HepG2 (cell line): ENCODE data around the gene SH3D21. TPM values are rescaled to one million over a fixed set of nuclear protein-coding genes. Genes with fewer than 3 reads are reported as not detected.

ENCODE experiments used
- CENPT ChIP-seq: sonication (generic); formaldehyde crosslinking; IDR thresholded peaks from 2 replicates; pipeline ENCODE4 v1.8.0; 2022; ENCODE audit warnings: low read depth, mild to moderate bottlenecking, moderate library complexity, missing genetic modification reagents
- MED1 ChIP-seq: sonication (generic); formaldehyde crosslinking; IDR thresholded peaks from 2 replicates; pipeline ENCODE4 v1.4.0; 2020; ENCODE audit warnings: missing genetic modification reagents
- SP4 ChIP-seq: sonication (generic); formaldehyde crosslinking; IDR thresholded peaks from 2 replicates; pipeline ENCODE4 v1.8.1; 2023; ENCODE audit warnings: mild to moderate bottlenecking, missing genetic modification reagents
- TEAD3 ChIP-seq: optimal IDR thresholded peaks from 2 replicates; pipeline ENCODE3; 2016; ENCODE audit warnings: borderline replicate concordance
- TRIM24 ChIP-seq: sonication (generic); formaldehyde crosslinking; IDR thresholded peaks from 2 replicates; pipeline ENCODE4 v1.8.0; 2022; ENCODE audit warnings: mild to moderate bottlenecking, missing genetic modification reagents
- ZFP41 ChIP-seq: sonication (generic); formaldehyde crosslinking; IDR thresholded peaks from 2 replicates; pipeline ENCODE4 v1.4.0; 2020; ENCODE audit warnings: mild to moderate bottlenecking, missing genetic modification reagents, borderline replicate concordance
- ZNF20 ChIP-seq: sonication (generic); formaldehyde crosslinking; IDR thresholded peaks from 2 replicates; pipeline ENCODE4 v1.4.0; 2020; ENCODE audit warnings: mild to moderate bottlenecking, moderate library complexity, missing genetic modification reagents
- ZNF788 ChIP-seq: sonication (generic); formaldehyde crosslinking; IDR thresholded peaks from 2 replicates; pipeline ENCODE4 v1.5.0; 2020; ENCODE audit warnings: mild to moderate bottlenecking, missing genetic modification reagents, borderline replicate concordance
- ZNF891 ChIP-seq: sonication (generic); formaldehyde crosslinking; IDR thresholded peaks from 2 replicates; pipeline ENCODE4 v1.5.0; 2020; ENCODE audit warnings: mild to moderate bottlenecking, missing genetic modification reagents
- polyA plus RNA-seq, 8 experiments: library from polyadenylated mRNA; depleted of rRNA in 3 of 8; stranded (reverse) in 7 of 8; unstranded in 1 of 8; fragments of >200 nt; fragmentation: Illumina TruSeq in 4 of 8; extraction: Trizol in 4 of 8; gene quantifications; 2 replicates each; pipeline versions ENCODE4 v1.2.1 to v1.2.3, GENCODE V29; 2011 to 2016; ENCODE audit warnings: low read depth in 4 of 8, missing spikeins in 1 of 8, mixed read lengths in 1 of 8; ENCODE audit not compliant: insufficient read depth in 1 of 8
- total RNA-seq, 5 experiments: library from RNA; depleted of rRNA; stranded (reverse); fragments of >200 nt; fragmentation: Illumina TruSeq; extraction: Trizol; gene quantifications; 2 replicates each; pipeline ENCODE4 v1.2.3, GENCODE V29; 2016; ENCODE audit warnings: low read depth in 1 of 5
- TF ChIP-seq, protein P1 (sequence below): sonication (generic); formaldehyde crosslinking; IDR thresholded peaks from 2 replicates; pipeline ENCODE4 v1.8.1; 2023; ENCODE audit warnings: missing genetic modification reagents, inconsistent platforms, borderline replicate concordance
- TF ChIP-seq, protein P2 (sequence below): sonication (generic); formaldehyde crosslinking; IDR thresholded peaks from 2 replicates; pipeline ENCODE4 v1.4.0; 2020; ENCODE audit warnings: missing genetic modification reagents
- TF ChIP-seq, protein P3 (sequence below): IDR thresholded peaks from 2 replicates; pipeline ENCODE4 v1.6.1; 2016; ENCODE audit warnings: control low read depth

The SH3D21 gene
- total and polyA plus RNA-seq, 2 of the 13 experiments (the other 11 are each of a cell fraction or from before 2014, with no cell fraction given), result 5.1 to 8.6 TPM

DNA sequence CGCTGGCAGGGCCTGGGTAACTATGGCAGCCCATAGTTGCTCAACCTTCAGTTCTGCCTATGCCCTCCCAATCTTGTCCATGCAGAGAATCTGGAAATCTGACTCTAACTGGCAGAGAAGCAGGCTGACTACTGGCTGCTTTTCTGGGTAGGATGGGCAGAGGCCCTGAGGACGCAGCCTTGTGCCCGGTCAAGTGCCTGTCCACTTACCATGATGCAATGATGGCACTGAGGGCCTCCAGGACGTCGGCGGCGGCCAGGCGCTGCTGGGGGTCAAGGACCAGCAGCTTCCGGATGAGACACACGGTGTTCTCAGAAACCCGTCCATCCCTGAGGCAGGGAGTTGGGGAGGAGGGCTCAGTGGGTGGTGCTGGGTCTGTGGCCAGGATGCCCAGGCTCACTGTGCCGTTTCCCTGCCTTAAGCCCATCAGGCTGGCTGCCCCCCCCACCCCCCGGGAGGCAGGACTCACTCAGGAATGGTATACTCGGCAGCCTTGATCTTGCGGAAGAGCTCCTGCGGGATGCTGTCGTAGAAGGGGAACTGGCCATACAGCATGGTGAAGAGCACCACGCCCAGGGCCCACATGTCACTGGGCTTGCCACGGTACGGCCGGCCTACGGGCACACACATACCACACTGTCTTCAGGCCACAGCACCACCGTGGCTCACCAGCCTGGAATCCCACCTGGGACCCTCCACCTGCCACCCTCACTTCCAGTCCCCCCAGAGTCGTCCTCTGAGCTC lies 37.7 kb downstream of the SH3D21 start (continued):
- TF ChIP-seq, protein P1, sequence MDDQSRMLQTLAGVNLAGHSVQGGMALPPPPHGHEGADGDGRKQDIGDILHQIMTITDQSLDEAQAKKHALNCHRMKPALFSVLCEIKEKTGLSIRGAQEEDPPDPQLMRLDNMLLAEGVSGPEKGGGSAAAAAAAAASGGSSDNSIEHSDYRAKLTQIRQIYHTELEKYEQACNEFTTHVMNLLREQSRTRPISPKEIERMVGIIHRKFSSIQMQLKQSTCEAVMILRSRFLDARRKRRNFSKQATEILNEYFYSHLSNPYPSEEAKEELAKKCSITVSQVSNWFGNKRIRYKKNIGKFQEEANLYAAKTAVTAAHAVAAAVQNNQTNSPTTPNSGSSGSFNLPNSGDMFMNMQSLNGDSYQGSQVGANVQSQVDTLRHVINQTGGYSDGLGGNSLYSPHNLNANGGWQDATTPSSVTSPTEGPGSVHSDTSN (CRISPR knock-in tag), result no peak
- no peak for TF ChIP-seq ZNF20 (CRISPR knock-in tag)
- TF ChIP-seq CENPT, result no peak
- no peak for TF ChIP-seq ZNF891 (CRISPR knock-in tag)
- no peak for TF ChIP-seq TEAD3 (CRISPR knock-in tag)
- no peak for TF ChIP-seq ZFP41 (CRISPR knock-in tag)
- TF ChIP-seq, protein P2, sequence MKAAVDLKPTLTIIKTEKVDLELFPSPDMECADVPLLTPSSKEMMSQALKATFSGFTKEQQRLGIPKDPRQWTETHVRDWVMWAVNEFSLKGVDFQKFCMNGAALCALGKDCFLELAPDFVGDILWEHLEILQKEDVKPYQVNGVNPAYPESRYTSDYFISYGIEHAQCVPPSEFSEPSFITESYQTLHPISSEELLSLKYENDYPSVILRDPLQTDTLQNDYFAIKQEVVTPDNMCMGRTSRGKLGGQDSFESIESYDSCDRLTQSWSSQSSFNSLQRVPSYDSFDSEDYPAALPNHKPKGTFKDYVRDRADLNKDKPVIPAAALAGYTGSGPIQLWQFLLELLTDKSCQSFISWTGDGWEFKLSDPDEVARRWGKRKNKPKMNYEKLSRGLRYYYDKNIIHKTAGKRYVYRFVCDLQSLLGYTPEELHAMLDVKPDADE, result no peak
- TF ChIP-seq ZNF788 (CRISPR knock-in tag), result no peak
- TF ChIP-seq TRIM24, result no peak
- TF ChIP-seq, protein P3, sequence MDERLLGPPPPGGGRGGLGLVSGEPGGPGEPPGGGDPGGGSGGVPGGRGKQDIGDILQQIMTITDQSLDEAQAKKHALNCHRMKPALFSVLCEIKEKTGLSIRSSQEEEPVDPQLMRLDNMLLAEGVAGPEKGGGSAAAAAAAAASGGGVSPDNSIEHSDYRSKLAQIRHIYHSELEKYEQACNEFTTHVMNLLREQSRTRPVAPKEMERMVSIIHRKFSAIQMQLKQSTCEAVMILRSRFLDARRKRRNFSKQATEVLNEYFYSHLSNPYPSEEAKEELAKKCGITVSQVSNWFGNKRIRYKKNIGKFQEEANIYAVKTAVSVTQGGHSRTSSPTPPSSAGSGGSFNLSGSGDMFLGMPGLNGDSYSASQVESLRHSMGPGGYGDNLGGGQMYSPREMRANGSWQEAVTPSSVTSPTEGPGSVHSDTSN, result no peak
- TF ChIP-seq MED1 (CRISPR knock-in tag), result no peak
- TF ChIP-seq SP4 (CRISPR knock-in tag), result no peak
- TF ChIP-seq, all 625 proteins: peak for 0
